Measurements from ENCODE around the gene GLIPR1L1.
"Not testable (repeated sequence)": the region's sequence is repeated elsewhere in the genome, so short reads cannot be mapped to it uniquely, and the experiment has no call there.

GLIPR1L1 gene, protein sequence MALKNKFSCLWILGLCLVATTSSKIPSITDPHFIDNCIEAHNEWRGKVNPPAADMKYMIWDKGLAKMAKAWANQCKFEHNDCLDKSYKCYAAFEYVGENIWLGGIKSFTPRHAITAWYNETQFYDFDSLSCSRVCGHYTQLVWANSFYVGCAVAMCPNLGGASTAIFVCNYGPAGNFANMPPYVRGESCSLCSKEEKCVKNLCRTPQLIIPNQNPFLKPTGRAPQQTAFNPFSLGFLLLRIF

DNA sequence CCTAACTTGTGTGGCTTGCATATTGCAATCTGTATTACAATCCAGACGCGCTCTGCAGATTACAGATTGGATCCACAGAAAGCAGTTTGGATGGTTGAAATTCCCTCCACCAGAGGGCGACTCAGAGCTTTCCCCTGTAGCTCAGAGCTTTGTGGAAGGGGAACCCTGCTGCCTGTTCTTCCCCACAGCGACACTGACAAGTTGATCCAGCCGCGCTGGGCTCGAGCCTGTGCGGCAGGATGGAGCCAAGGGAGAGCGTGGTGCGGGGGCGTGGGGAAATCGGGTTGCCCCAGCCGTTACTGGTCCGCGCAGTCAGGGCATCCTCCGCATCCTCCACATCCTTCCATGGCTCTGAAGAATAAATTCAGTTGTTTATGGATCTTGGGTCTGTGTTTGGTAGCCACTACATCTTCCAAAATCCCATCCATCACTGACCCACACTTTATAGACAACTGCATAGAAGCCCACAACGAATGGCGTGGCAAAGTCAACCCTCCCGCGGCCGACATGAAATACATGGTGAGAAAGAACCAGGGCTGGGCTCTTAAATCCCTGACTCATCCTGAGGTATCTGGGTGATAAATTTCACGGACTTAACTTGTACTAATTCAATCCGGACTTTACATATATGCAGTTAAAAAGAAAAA lies at the start of gene GLIPR1L1:
Gene GLIPR1L1, plus strand, starts transcription at position 287 of the 647 bp plus-strand sequence. Its CDS starts 59 bp downstream, at position 346.
- peak; percentile 89 for DNase-seq

DNA sequence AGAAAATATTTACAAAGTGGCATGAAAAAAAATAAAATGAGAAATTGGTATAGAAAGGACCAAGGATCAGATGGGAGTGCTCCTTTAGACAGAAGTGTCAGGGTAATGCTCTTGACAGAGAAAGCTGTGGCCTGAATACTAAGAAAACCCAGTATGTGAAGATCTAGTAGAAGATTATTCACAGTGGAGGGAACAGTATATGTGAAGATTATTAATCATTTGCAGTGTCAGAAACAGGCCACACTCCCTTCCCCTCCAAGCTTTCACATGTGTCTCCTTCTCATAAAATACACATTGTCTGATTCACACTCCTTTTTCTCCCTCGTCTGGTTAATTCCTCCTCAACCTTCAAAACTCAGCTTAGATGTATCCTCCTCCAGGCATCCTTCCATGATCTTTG lies 45.6 kb upstream of the GLIPR1L1 start:
- no peak for DNase-seq

DNA sequence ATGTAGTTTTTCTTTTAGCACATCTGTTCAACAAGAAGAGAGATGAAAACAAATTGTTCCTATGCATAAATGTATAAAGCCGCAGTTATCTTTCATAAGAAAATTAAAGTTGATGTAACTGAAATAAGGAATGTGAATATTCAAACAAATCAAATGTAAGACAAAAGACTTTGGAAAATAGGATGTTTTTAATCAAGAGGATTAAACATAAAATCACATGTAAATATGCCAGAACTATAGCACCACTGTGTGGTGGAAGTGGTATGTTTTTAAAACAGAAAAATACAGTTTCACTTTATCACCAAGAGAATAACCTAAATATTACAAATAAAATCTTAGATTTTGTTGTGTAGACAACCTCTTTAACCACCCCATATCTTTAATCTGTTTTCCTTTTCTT lies 44.7 kb upstream of the GLIPR1L1 start:
- peak; percentile 7 for DNase-seq

DNA sequence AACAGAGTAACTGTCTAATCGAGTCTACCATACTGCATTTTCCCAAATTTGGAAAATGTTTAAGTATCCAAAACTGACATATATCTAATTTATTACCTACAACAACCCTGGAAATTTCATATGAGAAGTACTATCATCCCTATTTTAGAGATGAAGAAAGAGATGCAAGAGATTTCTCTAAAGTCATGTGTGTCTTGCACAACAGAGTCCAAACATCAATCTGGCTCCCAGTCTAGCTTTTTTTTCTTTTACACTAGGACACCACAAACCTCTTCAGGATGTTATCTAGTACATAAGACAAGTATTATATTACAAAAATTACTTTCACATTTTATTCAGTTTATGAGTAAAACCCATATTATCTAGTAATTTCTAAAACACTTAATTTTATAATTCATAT lies 43.5 kb upstream of the GLIPR1L1 start:
- DNase-seq, result no peak

- DNase-seq, result no peak
Observed at GRCh38 chr12:75294336-75294735, 40.1 kb upstream of the GLIPR1L1 start.

DNA sequence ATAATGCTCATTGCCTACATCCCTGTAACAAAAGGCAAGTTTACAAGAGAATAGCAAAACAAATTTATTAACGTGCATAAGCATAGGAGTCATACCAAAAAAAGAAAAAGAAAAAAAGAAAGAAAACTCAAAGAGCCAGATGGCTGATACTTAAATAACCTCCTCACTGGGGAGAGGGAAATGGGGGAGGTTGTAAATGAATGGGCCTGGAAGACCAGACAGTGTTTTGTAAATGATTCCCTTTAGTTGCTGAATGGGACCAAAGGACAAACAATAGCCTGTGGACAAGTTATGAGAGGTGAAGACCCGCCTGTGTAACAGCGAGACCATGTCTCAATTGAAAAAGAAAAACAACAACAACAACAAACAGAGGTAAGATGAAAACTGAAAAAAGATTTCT lies 39.7 kb upstream of the GLIPR1L1 start:
- no peak for DNase-seq

- no peak for DNase-seq
Observed at GRCh38 chr12:75302225-75302624, 32.2 kb upstream of the GLIPR1L1 start.

DNA sequence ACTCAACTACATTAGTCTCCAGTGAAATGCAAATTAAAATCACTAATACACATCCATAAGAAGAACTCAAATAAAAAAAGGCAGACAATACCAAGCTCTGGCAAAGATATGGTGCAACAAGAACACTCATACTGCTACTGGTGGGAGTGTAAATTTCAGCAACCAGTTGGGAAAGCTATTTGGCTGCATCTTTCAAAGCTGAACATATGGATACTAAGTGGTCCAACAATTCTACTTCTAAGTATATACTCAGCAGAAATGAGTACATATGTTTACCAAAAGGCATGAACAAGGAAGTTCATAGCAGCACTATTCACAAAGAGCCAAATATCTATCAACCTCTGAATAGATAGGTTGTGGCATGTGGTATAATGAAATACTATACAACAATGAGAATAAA lies 31.7 kb upstream of the GLIPR1L1 start:
- DNase-seq, result no peak

GRCh38 chr12:75305412-75306332 lies 28.8 kb upstream of the GLIPR1L1 start:
- DNase-seq, result no peak

- DNase-seq, result no peak
Observed at GRCh38 chr12:75308279-75308678, 26.2 kb upstream of the GLIPR1L1 start.

DNA sequence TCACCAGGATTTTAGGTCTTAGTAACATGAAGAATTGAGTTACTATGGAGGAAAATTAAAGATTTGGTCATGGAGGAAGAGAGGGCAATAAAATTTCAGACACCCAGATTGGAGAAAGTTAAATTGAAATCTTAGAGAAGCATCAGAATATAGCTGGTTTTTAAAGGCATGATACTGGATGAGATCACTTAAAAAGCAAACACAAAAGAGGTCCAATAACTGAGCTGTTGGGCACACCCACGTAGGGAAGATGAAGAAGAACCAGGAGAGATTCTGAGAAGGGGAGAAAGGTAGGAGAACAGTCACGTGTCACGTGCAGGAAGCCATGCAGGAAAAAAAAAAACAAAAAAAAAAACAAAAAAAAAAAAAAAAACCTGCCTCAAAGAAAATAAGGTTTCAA lies 23.1 kb upstream of the GLIPR1L1 start:
- DNase-seq, result no peak

DNA sequence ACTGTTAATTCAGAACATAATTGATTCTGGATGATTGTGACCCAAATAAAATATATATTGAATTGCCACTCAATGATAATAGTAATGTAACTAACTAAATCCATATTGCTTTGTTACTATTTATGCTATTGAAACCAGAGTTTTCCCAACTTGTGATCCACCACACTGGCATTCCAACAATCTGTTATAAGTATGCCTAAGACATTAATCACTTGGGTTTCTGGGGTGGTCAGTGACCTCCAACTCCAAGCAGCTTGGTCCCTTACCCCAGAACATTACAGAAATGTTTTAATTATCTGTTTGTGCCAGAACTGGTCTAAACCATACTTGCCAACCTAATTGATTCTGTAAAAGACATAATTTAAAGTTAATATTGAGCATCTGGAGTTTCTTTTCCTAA lies 19.0 kb upstream of the GLIPR1L1 start:
- DNase-seq, result peak; percentile 66

DNA sequence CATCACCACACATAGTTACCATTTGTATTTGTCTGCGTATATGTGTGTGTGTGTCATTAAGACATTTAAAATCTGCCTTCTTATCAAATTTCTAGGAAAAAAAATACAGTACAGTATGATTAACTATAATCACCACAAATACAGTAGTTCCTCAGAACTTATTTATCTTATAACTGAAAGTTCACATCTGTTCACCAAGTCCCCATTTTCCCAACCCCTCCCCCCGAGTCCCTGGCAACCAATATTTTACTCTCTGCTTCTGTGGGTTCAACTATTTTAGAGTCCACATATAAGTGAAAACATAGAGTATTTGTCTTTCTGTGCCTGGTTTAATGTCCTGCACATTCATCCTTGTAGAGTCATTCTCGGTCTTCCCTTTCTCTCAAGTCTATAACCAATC lies 16.7 kb upstream of the GLIPR1L1 start:
- DNase-seq, result no peak

DNA sequence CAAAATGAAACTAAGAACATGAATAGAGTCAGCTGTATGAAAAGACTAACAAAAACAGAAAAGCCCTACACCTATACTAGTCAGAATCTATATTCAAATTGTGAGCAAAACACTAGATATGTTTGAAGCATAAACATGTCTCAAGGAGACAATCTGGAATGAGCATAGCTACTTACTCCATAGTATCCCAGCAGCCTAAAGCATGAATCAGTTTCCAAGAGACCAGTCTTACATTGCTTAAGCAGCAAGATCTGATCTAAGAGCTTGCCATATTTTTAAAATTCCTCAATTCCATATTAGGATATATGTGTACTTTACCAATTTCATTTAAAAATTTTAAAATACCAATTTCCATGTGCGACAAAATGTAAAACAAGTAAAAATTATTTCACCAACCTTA lies 12.0 kb upstream of the GLIPR1L1 start:
- peak; percentile 58 for DNase-seq

GRCh38 chr12:75323663-75324062 lies 10.8 kb upstream of the GLIPR1L1 start:
- no peak for DNase-seq

DNA sequence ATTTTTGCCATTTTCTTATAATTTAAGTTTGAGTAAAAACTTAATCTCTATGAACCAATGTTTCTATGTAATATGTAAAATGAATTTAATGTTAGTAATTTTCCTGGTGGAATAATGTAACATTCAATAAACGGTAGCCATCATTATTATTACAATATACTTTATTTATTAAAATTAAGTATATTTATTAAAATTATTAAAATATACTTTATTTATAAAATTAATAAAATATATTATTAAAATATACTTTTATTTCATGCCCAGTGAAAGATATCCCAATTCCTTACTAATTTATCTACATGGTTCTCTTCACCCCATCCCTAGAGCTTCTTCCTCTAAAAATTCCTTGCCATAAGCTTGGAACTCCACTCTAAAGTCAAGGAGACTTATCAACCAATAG lies 6.8 kb upstream of the GLIPR1L1 start:
- no peak for DNase-seq

- peak; percentile 81 for DNase-seq
Observed at GRCh38 chr12:75329918-75330826, 4.3 kb upstream of the GLIPR1L1 start, which contains the start of gene CAPS2. CAPS2 (minus strand) TSS chr12:75330324; CDS start chr12:75326498, 3,826 bp downstream.

DNA sequence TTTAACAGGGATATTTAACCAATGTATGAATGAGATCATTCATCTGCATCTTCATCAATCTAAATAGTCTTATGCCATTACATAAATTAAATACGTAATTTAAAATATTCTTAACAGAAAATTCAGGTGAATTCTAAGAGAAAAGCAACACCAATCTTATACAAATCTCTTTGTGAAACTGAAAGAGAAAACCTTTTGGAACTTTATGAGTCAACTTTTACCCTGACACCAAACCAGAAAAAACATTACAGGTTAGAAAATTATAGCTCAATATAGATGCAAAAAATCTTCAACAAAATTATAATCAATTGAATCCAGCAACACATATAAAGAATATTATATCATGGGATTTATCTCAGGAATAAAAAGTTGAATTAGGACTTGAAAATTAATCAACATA lies 3.4 kb downstream of the GLIPR1L1 start:
- no peak for DNase-seq

DNA sequence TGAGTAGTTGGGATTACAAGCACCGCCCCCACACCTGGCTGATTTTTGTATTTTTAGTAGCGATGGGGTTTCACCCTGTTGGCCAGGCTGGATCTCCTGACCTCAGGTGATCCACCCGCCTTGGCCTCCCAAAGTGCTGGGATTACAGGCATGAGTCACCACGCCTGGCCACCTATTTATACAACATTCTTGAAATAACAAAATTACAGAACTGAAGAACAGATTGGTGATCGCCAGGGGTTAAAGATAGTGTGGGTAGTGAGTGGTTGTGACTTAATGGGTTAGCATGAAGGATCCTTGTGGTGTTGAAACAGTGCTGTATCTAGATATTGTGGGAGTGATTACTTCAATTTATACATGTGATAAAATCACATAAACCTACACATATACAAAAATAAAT lies 7.4 kb downstream of the GLIPR1L1 start:
- no peak for DNase-seq

DNA sequence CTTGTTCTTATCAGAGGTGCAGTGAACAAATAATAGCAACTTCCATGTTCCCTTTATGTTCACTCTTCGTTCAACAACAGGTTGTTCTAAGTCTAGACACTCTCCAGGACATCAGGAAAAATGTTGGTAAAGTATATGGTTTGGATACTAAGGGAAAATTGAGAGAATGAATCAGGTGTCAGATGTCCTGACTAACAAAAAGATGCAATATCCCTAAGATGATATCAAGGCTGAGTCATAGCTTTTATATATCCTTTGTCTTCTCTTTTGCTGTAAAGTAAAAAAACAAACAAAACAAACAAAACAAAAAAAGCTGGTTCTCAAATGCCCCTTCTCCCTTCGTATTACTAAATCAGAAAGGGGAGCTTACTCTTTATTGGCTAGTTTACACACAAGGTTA lies 11.1 kb downstream of the GLIPR1L1 start:
- DNase-seq, result no peak

- not testable (repeated sequence) for DNase-seq
Observed at GRCh38 chr12:75346215-75346614, 11.7 kb downstream of the GLIPR1L1 start.

- no peak for DNase-seq
Observed at GRCh38 chr12:75349946-75350345, 15.5 kb downstream of the GLIPR1L1 start.

DNA sequence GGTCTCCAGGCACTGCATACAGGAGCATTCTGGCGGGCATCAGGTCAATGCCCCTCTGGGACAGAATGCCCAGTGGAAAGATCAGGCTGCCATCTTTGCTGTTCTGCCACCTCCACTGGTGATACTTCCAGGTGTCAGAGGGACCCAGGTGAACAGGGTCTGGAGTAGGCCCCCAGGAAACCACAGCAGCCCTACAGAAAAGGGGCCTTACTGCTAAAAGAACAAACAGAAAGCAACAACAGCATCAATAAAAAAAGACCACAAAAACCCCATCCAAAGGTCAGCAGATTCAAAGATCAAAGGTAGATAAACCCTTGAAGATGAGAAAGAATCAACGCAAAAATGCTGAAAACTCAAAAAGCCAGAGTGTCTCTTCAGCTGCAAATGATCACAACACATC lies 15.9 kb downstream of the GLIPR1L1 start:
- DNase-seq, result no peak
